Measurements from ENCODE around the gene SDR39U1.

SDR39U1 gene

DNA sequence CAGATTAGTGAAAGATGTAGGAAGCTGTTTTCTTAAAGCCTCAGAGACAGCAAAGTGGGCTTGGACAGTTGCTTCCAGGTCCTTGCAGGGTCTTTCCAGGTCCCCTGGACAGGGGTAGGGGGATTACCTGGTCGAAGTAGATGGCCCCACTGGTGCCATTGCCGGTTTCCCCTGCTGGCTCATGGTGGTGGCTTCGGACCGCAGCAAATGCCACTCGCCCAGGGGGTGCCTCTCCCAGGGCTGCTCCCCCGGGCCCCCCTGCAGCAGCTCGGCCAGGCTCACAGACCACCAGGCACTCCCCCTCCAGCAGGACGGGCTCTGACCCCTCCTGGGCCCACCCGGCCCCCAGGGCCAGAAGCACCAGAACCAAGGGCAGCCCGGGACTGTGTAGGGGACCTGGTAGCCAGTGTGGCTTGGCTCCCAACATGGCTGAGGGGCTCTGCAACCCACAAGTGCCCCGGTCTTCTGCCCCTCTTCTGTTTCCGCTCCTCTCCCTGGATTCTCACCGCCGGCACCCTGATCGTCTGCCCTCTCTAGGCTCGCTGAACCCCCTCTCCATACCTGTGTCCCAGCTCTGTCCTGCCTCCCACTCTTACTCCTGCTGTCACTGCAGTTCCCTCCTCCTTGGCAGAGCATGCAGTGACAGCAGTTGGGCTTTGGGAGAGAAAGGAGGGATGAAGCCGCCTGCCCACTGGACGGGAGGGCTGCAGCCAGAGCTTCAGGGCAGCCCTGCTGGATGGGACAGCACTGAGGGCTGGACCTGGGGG lies 13.8 kb downstream of the SDR39U1 start:
- in situ Hi-C loops (cut with MboI; ENCODE audit: low pct_unique_long_range_greater_than_20kb, low sequenced_read_pairs, unreplicated experiment), result no loop called here
- no peak for DNase-seq (ENCODE audit: low spot score)
- TF ChIP-seq, protein P1, sequence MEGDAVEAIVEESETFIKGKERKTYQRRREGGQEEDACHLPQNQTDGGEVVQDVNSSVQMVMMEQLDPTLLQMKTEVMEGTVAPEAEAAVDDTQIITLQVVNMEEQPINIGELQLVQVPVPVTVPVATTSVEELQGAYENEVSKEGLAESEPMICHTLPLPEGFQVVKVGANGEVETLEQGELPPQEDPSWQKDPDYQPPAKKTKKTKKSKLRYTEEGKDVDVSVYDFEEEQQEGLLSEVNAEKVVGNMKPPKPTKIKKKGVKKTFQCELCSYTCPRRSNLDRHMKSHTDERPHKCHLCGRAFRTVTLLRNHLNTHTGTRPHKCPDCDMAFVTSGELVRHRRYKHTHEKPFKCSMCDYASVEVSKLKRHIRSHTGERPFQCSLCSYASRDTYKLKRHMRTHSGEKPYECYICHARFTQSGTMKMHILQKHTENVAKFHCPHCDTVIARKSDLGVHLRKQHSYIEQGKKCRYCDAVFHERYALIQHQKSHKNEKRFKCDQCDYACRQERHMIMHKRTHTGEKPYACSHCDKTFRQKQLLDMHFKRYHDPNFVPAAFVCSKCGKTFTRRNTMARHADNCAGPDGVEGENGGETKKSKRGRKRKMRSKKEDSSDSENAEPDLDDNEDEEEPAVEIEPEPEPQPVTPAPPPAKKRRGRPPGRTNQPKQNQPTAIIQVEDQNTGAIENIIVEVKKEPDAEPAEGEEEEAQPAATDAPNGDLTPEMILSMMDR (IDR thresholded peaks at IDR 0.05; ENCODE audit: extremely low read depth, insufficient read depth, missing control alignments), result no peak

DNA sequence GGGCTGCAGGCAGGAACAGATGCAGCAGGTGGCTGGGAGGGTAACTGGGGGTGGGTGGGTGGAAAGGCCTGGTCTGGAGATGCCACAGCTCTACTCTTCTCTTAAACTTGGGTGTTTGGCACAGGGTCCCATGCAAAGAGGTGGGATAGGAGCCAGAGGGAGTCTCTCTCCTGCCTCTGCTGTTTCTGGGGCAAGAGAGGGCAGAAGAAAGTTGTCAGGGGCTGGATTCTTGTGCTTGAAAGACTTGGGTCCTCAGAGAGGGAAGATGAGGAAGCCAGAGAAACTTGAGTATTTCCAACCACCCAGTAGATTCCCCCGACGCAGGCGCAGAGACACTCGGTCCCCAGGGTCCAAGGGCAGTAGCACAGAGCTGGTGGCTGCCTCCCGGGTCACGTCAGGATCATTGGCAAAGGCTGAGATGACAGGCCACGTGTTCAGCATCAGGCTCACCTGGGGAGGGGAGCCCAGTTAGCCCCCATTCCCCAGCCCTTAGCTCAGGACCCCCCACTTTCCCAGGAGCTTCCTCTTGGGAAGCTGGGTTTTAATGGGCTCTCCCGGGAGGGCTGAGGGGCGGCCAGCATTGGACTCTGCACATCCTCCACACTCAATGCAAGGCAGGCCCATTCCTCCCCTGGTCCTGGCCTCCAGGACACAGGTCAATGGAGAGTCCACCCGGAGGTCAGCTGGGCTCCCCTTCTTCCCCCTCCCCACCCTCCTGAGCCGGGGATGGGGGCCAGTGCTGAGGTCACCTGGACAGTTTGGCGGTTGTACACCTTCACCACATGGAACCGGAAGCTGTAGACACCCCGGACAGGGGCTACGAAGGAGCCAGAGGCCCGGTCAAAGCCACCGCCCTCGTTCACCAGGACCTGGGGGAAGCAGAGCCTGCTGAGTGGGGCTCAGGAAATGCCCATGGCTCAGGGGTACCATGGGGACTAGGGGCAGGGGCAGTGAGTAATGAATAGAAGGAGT lies 14.8 kb downstream of the SDR39U1 start:
- no peak for DNase-seq (ENCODE audit: low spot score)
- in situ Hi-C loops (cut with MboI; ENCODE audit: low pct_unique_long_range_greater_than_20kb, low sequenced_read_pairs, unreplicated experiment), result no loop called here
- TF ChIP-seq, protein P1 (IDR thresholded peaks at IDR 0.05; ENCODE audit: extremely low read depth, insufficient read depth, missing control alignments), result no peak

DNA sequence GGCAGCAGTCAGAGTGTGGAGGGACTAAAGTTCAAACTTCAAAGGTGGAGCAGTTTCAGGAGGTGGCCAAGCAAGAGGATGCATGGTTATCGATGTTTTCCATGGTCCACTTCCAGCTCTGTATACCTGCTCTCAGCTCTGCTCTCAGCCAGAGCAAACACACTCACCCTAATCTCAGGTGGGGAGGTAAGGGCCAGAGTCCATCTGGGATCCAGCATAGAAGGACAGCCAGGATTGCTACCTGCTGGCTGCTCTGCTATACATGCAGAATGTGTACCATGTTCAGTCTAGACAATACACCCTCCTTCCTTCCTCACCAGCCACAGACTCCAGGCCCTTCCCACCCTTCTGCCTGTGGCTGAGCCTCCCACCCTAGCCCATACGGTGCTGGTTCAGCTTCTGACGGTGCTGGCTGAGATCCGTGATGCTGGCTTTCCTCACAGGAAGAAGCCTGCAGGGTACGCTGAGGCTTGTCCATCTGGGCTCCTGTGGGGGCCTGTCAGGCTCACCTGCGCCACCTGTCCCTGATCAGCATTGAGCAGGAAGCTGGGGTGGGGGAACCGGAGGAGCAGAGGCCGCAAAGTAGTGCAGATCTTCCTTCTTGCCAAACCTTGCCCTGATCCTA lies 15.6 kb downstream of the SDR39U1 start:
- in situ Hi-C loops (cut with MboI; ENCODE audit: low pct_unique_long_range_greater_than_20kb, low sequenced_read_pairs, unreplicated experiment), result no loop called here
- TF ChIP-seq, protein P1 (IDR thresholded peaks at IDR 0.05; ENCODE audit: extremely low read depth, insufficient read depth, missing control alignments), result no peak
- DNase-seq (ENCODE audit: low spot score), result no peak

DNA sequence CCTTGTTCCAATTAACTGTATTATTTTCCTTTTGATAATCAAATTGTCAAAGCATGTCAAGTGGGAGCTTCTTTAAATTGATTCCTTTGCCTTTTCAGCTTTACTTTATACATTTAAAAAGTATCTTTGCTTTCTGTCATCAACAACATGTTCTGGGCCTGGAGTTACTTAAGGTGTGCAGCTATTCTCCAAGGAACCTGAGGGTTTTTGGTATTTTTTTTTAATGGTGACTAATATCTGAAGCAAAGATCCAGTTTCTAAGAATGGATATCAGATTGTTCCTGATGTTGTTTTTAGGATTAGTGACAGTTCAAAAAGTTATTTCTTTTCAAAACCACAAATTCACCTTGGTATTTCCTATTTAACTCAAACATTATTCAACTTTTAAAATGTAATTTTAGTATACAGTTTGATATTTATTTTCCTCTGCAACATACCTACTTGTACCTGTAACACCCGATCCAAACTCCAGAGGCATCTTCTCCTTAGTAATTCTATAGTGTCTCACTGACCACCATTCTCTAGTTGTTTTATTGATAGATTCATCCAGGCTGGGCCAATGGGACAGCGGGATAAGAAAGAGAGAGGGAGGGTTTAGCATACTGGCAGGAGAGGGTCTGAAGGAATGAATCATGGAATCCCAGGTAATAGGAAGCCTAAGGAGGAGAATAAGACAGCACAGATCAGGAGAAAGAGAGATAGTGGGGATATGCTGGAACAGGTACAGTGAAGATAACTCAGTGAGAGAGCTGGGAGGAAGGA lies 16.2 kb downstream of the SDR39U1 start:
- TF ChIP-seq, protein P1 (IDR thresholded peaks at IDR 0.05; ENCODE audit: extremely low read depth, insufficient read depth, missing control alignments), result no peak
- in situ Hi-C loops (cut with MboI; ENCODE audit: low pct_unique_long_range_greater_than_20kb, low sequenced_read_pairs, unreplicated experiment), result no loop called here
- DNase-seq (ENCODE audit: low spot score), result no peak

DNA sequence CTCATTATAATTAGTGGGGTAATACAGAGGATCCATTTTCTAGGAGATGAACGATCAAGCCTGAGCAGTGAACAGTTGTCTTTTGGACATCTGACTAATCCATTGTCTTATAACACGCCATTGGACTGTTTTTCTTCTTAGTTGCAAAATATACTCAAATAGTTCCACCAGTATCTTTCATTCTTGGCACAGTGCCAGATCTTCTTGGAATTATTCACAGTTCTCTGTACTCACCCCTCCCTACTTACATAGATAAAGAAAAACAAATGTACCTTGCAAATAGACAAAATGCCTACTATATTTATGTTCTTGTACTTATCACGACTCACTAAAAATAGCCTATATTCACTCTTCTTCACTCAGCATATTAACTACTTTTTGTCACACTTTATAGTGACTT lies 16.9 kb downstream of the SDR39U1 start:
- in situ Hi-C loops (cut with MboI; ENCODE audit: low pct_unique_long_range_greater_than_20kb, low sequenced_read_pairs, unreplicated experiment), result no loop called here
- DNase-seq (ENCODE audit: low spot score), result no peak
- TF ChIP-seq, protein P1 (IDR thresholded peaks at IDR 0.05; ENCODE audit: extremely low read depth, insufficient read depth, missing control alignments), result no peak
